Adrenal gland (tissue), 5 donors: Measurements from ENCODE around the gene RFT1.

Experiments used
- POLR2A ChIP-seq, 2 donors: fragments of 450-650 bp; IDR thresholded peaks; one replicate each; pipeline ENCODE4 v1.6.1; 2017; ENCODE audit warnings: antibody characterized with exemption in 2 of 2, mild to moderate bottlenecking in 2 of 2, moderate library complexity in 1 of 2
- TF ChIP-seq, protein P1 (sequence below), 6 experiments: fragments of 450-650 bp in 4 of 6; fragments of 200-600 bp in 2 of 6; sonication (generic) in 1 of 6; IDR thresholded peaks; 1 replicate in 5 of 6; 2 replicates in 1 of 6; pipeline versions ENCODE4 v1.5.1 to v1.8.0; 2016 to 2021; ENCODE audit warnings: antibody characterized with exemption in 6 of 6, mild to moderate bottlenecking in 2 of 6, moderate library complexity in 1 of 6
- donor health status: DM: no; HTN: no; CAD: no.

DNA sequence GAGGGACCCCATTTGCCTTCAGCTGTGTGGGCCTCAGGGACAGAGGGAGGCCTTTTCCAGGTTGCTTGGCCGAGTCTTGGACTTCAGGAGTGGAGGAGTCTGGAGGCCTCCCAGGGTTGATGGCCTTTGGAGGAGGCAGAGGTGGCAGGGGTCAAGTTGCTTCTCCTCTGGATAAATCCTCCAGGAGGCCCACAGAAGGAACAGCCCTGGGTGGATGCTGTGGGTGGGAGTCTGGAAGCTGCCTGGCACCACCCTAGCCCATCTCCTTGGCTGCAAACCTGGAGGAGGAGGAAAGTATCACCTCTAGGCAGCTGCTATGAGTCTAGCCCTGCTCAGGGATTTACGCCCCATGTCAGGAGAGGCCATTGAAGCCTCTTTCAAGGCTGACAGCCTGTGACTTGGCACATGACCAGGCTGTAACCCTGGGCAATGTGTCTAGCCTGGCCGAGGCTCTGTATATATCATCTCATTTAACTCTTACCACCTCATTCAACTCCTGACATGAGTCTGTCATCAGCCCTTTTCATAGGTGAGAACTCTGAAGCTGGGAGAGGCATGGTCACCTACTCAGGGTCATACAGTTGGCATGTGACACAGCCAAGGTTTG lies 27.8 kb upstream of the RFT1 start:
- TF ChIP-seq, protein P1, sequence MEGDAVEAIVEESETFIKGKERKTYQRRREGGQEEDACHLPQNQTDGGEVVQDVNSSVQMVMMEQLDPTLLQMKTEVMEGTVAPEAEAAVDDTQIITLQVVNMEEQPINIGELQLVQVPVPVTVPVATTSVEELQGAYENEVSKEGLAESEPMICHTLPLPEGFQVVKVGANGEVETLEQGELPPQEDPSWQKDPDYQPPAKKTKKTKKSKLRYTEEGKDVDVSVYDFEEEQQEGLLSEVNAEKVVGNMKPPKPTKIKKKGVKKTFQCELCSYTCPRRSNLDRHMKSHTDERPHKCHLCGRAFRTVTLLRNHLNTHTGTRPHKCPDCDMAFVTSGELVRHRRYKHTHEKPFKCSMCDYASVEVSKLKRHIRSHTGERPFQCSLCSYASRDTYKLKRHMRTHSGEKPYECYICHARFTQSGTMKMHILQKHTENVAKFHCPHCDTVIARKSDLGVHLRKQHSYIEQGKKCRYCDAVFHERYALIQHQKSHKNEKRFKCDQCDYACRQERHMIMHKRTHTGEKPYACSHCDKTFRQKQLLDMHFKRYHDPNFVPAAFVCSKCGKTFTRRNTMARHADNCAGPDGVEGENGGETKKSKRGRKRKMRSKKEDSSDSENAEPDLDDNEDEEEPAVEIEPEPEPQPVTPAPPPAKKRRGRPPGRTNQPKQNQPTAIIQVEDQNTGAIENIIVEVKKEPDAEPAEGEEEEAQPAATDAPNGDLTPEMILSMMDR (IDR thresholded peaks at IDR 0.05) = no peak
- no peak for TF ChIP-seq POLR2A (IDR thresholded peaks at IDR 0.05)
